Liver (tissue), 9 donors: ENCODE measurements around the gene AKAP7. TPM values are rescaled to one million over a fixed set of nuclear protein-coding genes. Genes with fewer than 3 reads are reported as not detected.

Source experiments
- DNase-seq: peaks from one replicate; pipeline ENCODE4 v3.0.0-alpha.2; 2017; ENCODE audit warnings: low spot score
- H3K27ac ChIP-seq, 2 donors: one replicate each; pipeline ENCODE4 v1.7.0; 2013; ENCODE audit warnings: inconsistent platforms in 2 of 2, low read length in 2 of 2, control low read depth in 1 of 2, low read depth in 1 of 2, mild to moderate bottlenecking in 1 of 2
- H3K27me3 ChIP-seq, 4 donors: one replicate each; pipeline versions ENCODE4 v1.6.1 to v1.7.0; 2013; ENCODE audit warnings: low read length in 3 of 4, inconsistent platforms in 1 of 4, mild to moderate bottlenecking in 1 of 4, moderate library complexity in 1 of 4; ENCODE audit not compliant: control insufficient read depth in 4 of 4, insufficient read depth in 4 of 4
- H3K36me3 ChIP-seq, 4 donors: one replicate each; pipeline versions ENCODE4 v1.6.1 to v1.7.0; 2013; ENCODE audit warnings: low read length in 3 of 4, mild to moderate bottlenecking in 3 of 4, low read depth in 1 of 4, moderate library complexity in 1 of 4; ENCODE audit not compliant: control insufficient read depth in 4 of 4, insufficient read depth in 3 of 4
- H3K4me1 ChIP-seq, 4 donors: one replicate each; pipeline versions ENCODE4 v1.6.1 to v1.7.0; 2013; ENCODE audit warnings: low read length in 3 of 4, mild to moderate bottlenecking in 3 of 4, moderate library complexity in 1 of 4; ENCODE audit not compliant: control insufficient read depth in 4 of 4, insufficient read depth in 4 of 4
- H3K4me3 ChIP-seq, 3 donors: one replicate each; pipeline versions ENCODE4 v1.6.1 to v1.7.0; 2013; ENCODE audit warnings: low read length in 3 of 3, control low read depth in 1 of 3, low read depth in 1 of 3, mild to moderate bottlenecking in 1 of 3
- H3K9ac ChIP-seq, 2 donors: one replicate each; pipeline ENCODE4 v1.7.0; 2013; ENCODE audit warnings: low read length in 2 of 2, mild to moderate bottlenecking in 2 of 2, moderate library complexity in 2 of 2, control low read depth in 1 of 2, low read depth in 1 of 2
- H3K9me3 ChIP-seq, 4 donors: one replicate each; pipeline versions ENCODE4 v1.6.1 to v1.7.0; 2013; ENCODE audit warnings: low read length in 3 of 4; ENCODE audit not compliant: control insufficient read depth in 4 of 4
- ATF3 ChIP-seq: IDR thresholded peaks from 2 replicates; pipeline ENCODE4 v1.6.1; 2016; ENCODE audit warnings: antibody characterized with exemption
- CTCF ChIP-seq: fragments of 150-350 bp; IDR thresholded peaks from 2 replicates; pipeline ENCODE4 v1.5.1; 2017; ENCODE audit warnings: improper control_type of control experiment, low read depth, low read length; ENCODE audit not compliant: missing input control
- EGR1 ChIP-seq, 2 donors: IDR thresholded peaks; 2 replicates each; pipeline ENCODE4 v1.6.1; 2016 to 2018; ENCODE audit warnings: antibody characterized with exemption in 2 of 2, low read depth in 2 of 2
- FOXA1 ChIP-seq: IDR thresholded peaks from 2 replicates; pipeline ENCODE4 v1.6.1; 2016; ENCODE audit warnings: antibody characterized with exemption
- FOXA2 ChIP-seq: IDR thresholded peaks from 2 replicates; pipeline ENCODE4 v1.6.1; 2016; ENCODE audit warnings: antibody characterized with exemption
- GABPA ChIP-seq, 2 donors: IDR thresholded peaks in 1 of 2; conservative IDR thresholded peaks in 1 of 2; 2 replicates each; pipeline ENCODE4 v1.6.1; 2016; ENCODE audit warnings: antibody characterized with exemption in 2 of 2, mild to moderate bottlenecking in 1 of 2, moderate library complexity in 1 of 2
- HNF4A ChIP-seq, 2 donors: conservative IDR thresholded peaks; 2 replicates each; pipeline ENCODE4 v1.6.1; 2016; ENCODE audit warnings: antibody characterized with exemption in 2 of 2, mild to moderate bottlenecking in 2 of 2
- HNF4G ChIP-seq: IDR thresholded peaks from 2 replicates; pipeline ENCODE4 v1.6.1; 2016; ENCODE audit warnings: antibody characterized with exemption
- JUND ChIP-seq, 2 donors: IDR thresholded peaks; 2 replicates each; pipeline ENCODE4 v1.6.1; 2016; ENCODE audit warnings: antibody characterized with exemption in 2 of 2
- MAX ChIP-seq: IDR thresholded peaks from 2 replicates; pipeline ENCODE4 v1.6.1; 2016; ENCODE audit warnings: antibody characterized with exemption
- NR2F2 ChIP-seq: IDR thresholded peaks from 2 replicates; pipeline ENCODE4 v1.6.1; 2016; ENCODE audit warnings: antibody characterized with exemption
- RAD21 ChIP-seq, 2 donors: IDR thresholded peaks; 2 replicates each; pipeline ENCODE4 v1.6.1; 2016; ENCODE audit warnings: antibody characterized with exemption in 2 of 2, mild to moderate bottlenecking in 2 of 2
- REST ChIP-seq: IDR thresholded peaks from 2 replicates; pipeline ENCODE4 v1.6.1; 2016; ENCODE audit warnings: antibody characterized with exemption, mild to moderate bottlenecking
- RXRA ChIP-seq, 2 donors: IDR thresholded peaks; 2 replicates each; pipeline ENCODE4 v1.6.1; 2017 to 2018; ENCODE audit warnings: antibody characterized with exemption in 2 of 2, mild to moderate bottlenecking in 1 of 2
- SP1 ChIP-seq: IDR thresholded peaks from 2 replicates; pipeline ENCODE4 v1.6.1; 2018; ENCODE audit warnings: antibody characterized with exemption, mild to moderate bottlenecking
- TAF1 ChIP-seq: conservative IDR thresholded peaks from 2 replicates; pipeline ENCODE4 v1.6.1; 2016; ENCODE audit warnings: antibody characterized with exemption, mild to moderate bottlenecking
- YY1 ChIP-seq: IDR thresholded peaks from 2 replicates; pipeline ENCODE4 v1.6.1; 2016; ENCODE audit warnings: antibody characterized with exemption, mild to moderate bottlenecking
- ZBTB33 ChIP-seq: IDR thresholded peaks from 2 replicates; pipeline ENCODE4 v1.6.1; 2016; ENCODE audit warnings: antibody characterized with exemption
- WGBS: extraction: QIAGEN DNeasy Blood & Tissue Kit; methylation state at CpG from one replicate; pipeline ENCODE4 v1.1.7; 2013; 5-methylcytosine and 5-hydroxymethylcytosine counted together
- polyA plus RNA-seq, 2 donors: library from polyadenylated mRNA; stranded (reverse) in 1 of 2; unstranded in 1 of 2; fragments of 200-250 nt in 1 of 2; fragments of >200 nt in 1 of 2; fragmentation: Nextera tagmentation in 1 of 2; extraction: Ambion mirVana in 1 of 2; gene quantifications; one replicate each; pipeline versions ENCODE4 v1.2.1 to v1.2.3, GENCODE V29; 2013 to 2015
- total RNA-seq, 2 donors: library from RNA; depleted of rRNA; stranded (reverse); fragments of >200 nt; gene quantifications; one replicate each; pipeline ENCODE4 v1.2.3, GENCODE V29; 2014
- donor health status: healthy.
- donor health status: healthy.
- donor health status: healthy.
- donor health status: healthy.
- donor health status: healthy.

AKAP7 gene
- total and polyA plus RNA-seq, 4 donors: 7.9 to 25.4 (median 17.7) TPM

GRCh38 chr6:131317516-131317915 lies 182.2 kb downstream of the AKAP7 start:
- WGBS: 90% methylated on average over 3 of the region's 3 CpGs
- Histone ChIP-seq H3K27me3 (no peaks in the 10 kb centered on the region), H3K4me3 (no peak overlapping the region), H3K27ac (no peak overlapping the region), H3K36me3 (no peaks in the 10 kb centered on the region), H3K4me1 (no peaks in the 10 kb centered on the region), H3K9me3 (peaks cover 0 to 4% (median 0%) of the 10 kb centered on the region in 4 donors), H3K9ac (no peak overlapping the region)
- TF ChIP-seq FOXA2 (no peak), RAD21 (IDR thresholded peaks at IDR 0.05) (no peak), CTCF (no peak), MAX (no peak), ZBTB33 (no peak), SP1 (no peak), TAF1 (no peak), FOXA1 (no peak), RXRA (IDR thresholded peaks at IDR 0.05) (no peak), HNF4A (conservative IDR thresholded peaks at IDR 0.05) (no peak), JUND (IDR thresholded peaks at IDR 0.05) (no peak)
- no peak for DNase-seq

- Histone ChIP-seq H3K27me3 (no peaks in the 10 kb centered on the region), H3K4me3 (no peak overlapping the region), H3K4me1 (no peaks in the 10 kb centered on the region), H3K9ac (no peak overlapping the region), H3K9me3 (no peaks in the 10 kb centered on the region), H3K27ac (no peak overlapping the region), H3K36me3 (no peaks in the 10 kb centered on the region)
- no peak for DNase-seq
- WGBS: 95% methylated on average over 1 of the region's 1 CpG
- no peak for TF ChIP-seq NR2F2
These were observed 186.3 kb downstream of the AKAP7 start for GRCh38 chr6:131321589-131321988.

- Histone ChIP-seq H3K4me3 (no peak overlapping the region), H3K27ac (no peak overlapping the region), H3K36me3 (no peaks in the 10 kb centered on the region), H3K27me3 (no peaks in the 10 kb centered on the region), H3K9me3 (no peaks in the 10 kb centered on the region), H3K4me1 (no peaks in the 10 kb centered on the region), H3K9ac (no peak overlapping the region)
- DNase-seq: no peak
- no peak for TF ChIP-seq NR2F2
- TF ChIP-seq HNF4G: no peak
- no peak for TF ChIP-seq EGR1 (IDR thresholded peaks at IDR 0.05; ENCODE audit: low read depth in 2 of 2)
- TF ChIP-seq MAX: no peak
- no peak for TF ChIP-seq GABPA (IDR thresholded peaks at IDR 0.05 in 1 of 2, conservative IDR thresholded peaks at IDR 0.05 in 1 of 2)
- TF ChIP-seq RAD21 (IDR thresholded peaks at IDR 0.05): no peak
- no peak for TF ChIP-seq JUND (IDR thresholded peaks at IDR 0.05)
- no peak for TF ChIP-seq FOXA2
- TF ChIP-seq YY1: no peak
- no peak for TF ChIP-seq ATF3
- no peak for TF ChIP-seq ZBTB33
- TF ChIP-seq REST: no peak
- no peak for TF ChIP-seq SP1
- WGBS: 86% methylated on average over 1 of the region's 1 CpG
These were observed 186.9 kb downstream of the AKAP7 start for GRCh38 chr6:131322125-131322524.
